ENCODE results near the gene DPEP2.

DNA sequence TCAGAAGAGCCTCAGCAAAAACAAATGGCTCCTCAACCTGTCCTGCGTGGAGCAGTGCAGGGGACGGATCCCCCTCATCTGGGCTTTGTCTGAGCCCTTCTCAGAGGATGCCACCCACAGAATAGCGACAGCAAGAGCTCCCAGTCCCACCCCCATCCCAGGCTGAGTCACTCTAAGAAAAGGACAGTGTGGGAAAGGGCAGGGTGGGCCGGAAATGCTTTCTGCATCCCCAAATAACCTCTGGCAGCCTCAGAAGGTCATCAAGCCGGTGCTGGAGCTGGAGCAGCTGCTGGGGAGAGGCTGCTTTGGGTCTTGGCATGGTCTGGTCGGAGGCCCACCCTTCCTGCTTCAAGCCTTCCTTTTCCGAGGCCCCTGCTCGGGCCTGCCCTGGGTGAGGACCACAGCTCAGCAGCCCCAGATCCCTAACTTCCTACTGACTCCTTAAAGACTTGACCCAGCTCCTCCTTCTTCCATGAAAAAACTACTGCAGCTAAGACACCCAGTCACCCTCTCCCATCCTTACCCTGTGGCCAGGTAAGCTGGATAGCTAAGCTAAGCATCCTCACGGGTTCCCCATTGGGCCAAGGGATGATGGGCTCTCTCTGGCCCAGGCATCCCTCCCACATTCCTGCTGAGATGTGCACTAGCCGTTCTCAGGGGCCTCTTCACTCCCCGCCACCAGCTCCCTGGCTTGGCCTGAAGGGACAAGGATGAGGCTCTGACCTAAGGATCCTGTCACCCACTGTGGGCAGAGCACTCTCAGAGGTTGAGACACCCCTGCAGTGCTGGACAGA lies 39.6 kb downstream of the DPEP2 start:
- TF ChIP-seq POLR2AphosphoS5 (IDR thresholded peaks at IDR 0.05; ENCODE audit: low read depth, low read length) (no peak), EGR1 (IDR thresholded peaks at IDR 0.05; ENCODE audit: low read depth) (no peak), YY1 (IDR thresholded peaks at IDR 0.05; ENCODE audit: extremely low read depth, insufficient replicate concordance, low read depth, low read length) (no peak), EZH2 (IDR thresholded peaks at IDR 0.05) (no peak), SIN3A (IDR thresholded peaks at IDR 0.05; ENCODE audit: low read depth) (no peak)
- TF ChIP-seq, protein P1, sequence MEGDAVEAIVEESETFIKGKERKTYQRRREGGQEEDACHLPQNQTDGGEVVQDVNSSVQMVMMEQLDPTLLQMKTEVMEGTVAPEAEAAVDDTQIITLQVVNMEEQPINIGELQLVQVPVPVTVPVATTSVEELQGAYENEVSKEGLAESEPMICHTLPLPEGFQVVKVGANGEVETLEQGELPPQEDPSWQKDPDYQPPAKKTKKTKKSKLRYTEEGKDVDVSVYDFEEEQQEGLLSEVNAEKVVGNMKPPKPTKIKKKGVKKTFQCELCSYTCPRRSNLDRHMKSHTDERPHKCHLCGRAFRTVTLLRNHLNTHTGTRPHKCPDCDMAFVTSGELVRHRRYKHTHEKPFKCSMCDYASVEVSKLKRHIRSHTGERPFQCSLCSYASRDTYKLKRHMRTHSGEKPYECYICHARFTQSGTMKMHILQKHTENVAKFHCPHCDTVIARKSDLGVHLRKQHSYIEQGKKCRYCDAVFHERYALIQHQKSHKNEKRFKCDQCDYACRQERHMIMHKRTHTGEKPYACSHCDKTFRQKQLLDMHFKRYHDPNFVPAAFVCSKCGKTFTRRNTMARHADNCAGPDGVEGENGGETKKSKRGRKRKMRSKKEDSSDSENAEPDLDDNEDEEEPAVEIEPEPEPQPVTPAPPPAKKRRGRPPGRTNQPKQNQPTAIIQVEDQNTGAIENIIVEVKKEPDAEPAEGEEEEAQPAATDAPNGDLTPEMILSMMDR (IDR thresholded peaks at IDR 0.05 in 2 of 3, conservative IDR thresholded peaks at IDR 0.05 in 1 of 3; ENCODE audit: borderline replicate concordance in 1 of 3, insufficient read depth in 1 of 3, low read depth in 2 of 3, low read length in 2 of 3) = no peak
- TF ChIP-seq, protein P2, sequence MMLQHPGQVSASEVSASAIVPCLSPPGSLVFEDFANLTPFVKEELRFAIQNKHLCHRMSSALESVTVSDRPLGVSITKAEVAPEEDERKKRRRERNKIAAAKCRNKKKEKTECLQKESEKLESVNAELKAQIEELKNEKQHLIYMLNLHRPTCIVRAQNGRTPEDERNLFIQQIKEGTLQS (IDR thresholded peaks at IDR 0.05) = no peak
- TF ChIP-seq, protein P3, sequence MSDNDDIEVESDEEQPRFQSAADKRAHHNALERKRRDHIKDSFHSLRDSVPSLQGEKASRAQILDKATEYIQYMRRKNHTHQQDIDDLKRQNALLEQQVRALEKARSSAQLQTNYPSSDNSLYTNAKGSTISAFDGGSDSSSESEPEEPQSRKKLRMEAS (IDR thresholded peaks at IDR 0.05) = no peak
